GM12891 (cell line): ENCODE results near the gene AOC2.
"Not testable (repeated sequence)": the region's sequence is repeated elsewhere in the genome, so short reads cannot be mapped to it uniquely, and the experiment has no call there.

Experiments
- DNase-seq: peaks from one replicate; pipeline ENCODE4 v3.0.0; 2011; ENCODE audit warnings: low spot score; ENCODE audit not compliant: insufficient read length
- FAIRE-seq: peaks from 2 replicates; lab custom pipeline; 2011; peaks lifted over from hg19 to GRCh38; lab: Jason Lieb, UNC
- PAX5 ChIP-seq: IDR thresholded peaks from 2 replicates; pipeline ENCODE4 v1.6.1; 2011; ENCODE audit warnings: low read length, moderate library complexity, mild to moderate bottlenecking; ENCODE audit not compliant: insufficient read depth, severe bottlenecking
- POLR2A ChIP-seq: IDR thresholded peaks from 2 replicates; pipeline ENCODE4 v1.6.1; 2011; ENCODE audit warnings: low read depth, low read length, control low read depth
- POLR2AphosphoS5 ChIP-seq: IDR thresholded peaks from 2 replicates; pipeline ENCODE4 v1.6.1; 2011; ENCODE audit warnings: low read depth, low read length, control low read depth
- POU2F2 ChIP-seq: IDR thresholded peaks from 2 replicates; pipeline ENCODE4 v1.6.1; 2011; ENCODE audit warnings: low read depth, mild to moderate bottlenecking, control low read depth, low read length, moderate library complexity
- SPI1 ChIP-seq: IDR thresholded peaks from 2 replicates; pipeline ENCODE4 v1.6.1; 2011; ENCODE audit warnings: low read depth, low read length, control low read depth
- TAF1 ChIP-seq: IDR thresholded peaks from 2 replicates; pipeline ENCODE4 v1.6.1; 2011; ENCODE audit warnings: low read depth, low read length, control low read depth

AOC2 gene

GRCh38 chr17:42872251-42872965, 28.0 kb downstream of the AOC2 start:
- TF ChIP-seq POU2F2 (no peak), TAF1 (no peak), SPI1 (no peak), POLR2AphosphoS5 (no peak)
- FAIRE-seq (no peak), DNase-seq (no peak)

- no peak for TF ChIP-seq POLR2A
- no peak for TF ChIP-seq PAX5
- no peak for TF ChIP-seq SPI1
- TF ChIP-seq POU2F2: no peak
- no peak for TF ChIP-seq TAF1
- no peak for TF ChIP-seq POLR2AphosphoS5
- DNase-seq: no peak
- no peak for FAIRE-seq
Measured at GRCh38 chr17:42873315-42873714, 28.9 kb downstream of the AOC2 start.

- FAIRE-seq, DNase-seq: not testable (repeated sequence)
Measured at GRCh38 chr17:42873932-42874695, 29.7 kb downstream of the AOC2 start.

GRCh38 chr17:42877037-42877436, 32.7 kb downstream of the AOC2 start:
- FAIRE-seq (no peak), DNase-seq (no peak)
- TF ChIP-seq POLR2A (no peak), PAX5 (no peak), POU2F2 (no peak), TAF1 (no peak), POLR2AphosphoS5 (no peak), SPI1 (no peak)

GRCh38 chr17:42878123-42878880, 33.9 kb downstream of the AOC2 start:
- DNase-seq (no peak), FAIRE-seq (no peak)
- no peak for TF ChIP-seq SPI1
- no peak for TF ChIP-seq POLR2A
- no peak for TF ChIP-seq POLR2AphosphoS5
- TF ChIP-seq PAX5: no peak
- TF ChIP-seq TAF1: no peak
- no peak for TF ChIP-seq POU2F2

GRCh38 chr17:42878924-42879595, 34.7 kb downstream of the AOC2 start:
- no peak for FAIRE-seq
- TF ChIP-seq POLR2A (no peak), POLR2AphosphoS5 (no peak), SPI1 (no peak), POU2F2 (no peak), TAF1 (no peak), PAX5 (no peak)

GRCh38 chr17:42879596-42879985, 35.2 kb downstream of the AOC2 start:
- DNase-seq (no peak), FAIRE-seq (no peak)
- no peak for TF ChIP-seq POLR2A
- TF ChIP-seq PAX5: no peak
- TF ChIP-seq POLR2AphosphoS5: no peak
- no peak for TF ChIP-seq TAF1
- no peak for TF ChIP-seq SPI1
- no peak for TF ChIP-seq POU2F2

More at GRCh38 chr17:42878924-42879595, 34.7 kb downstream of the AOC2 start:
- no peak for DNase-seq

GRCh38 chr17:42880776-42881310, 36.5 kb downstream of the AOC2 start:
- FAIRE-seq (no peak), DNase-seq (no peak)
- TF ChIP-seq SPI1 (no peak), POLR2A (no peak), PAX5 (no peak), POU2F2 (no peak), TAF1 (no peak), POLR2AphosphoS5 (no peak)

GRCh38 chr17:42881706-42882105, 37.3 kb downstream of the AOC2 start:
- not testable (repeated sequence) for FAIRE-seq, DNase-seq

GRCh38 chr17:42882166-42882565, 37.8 kb downstream of the AOC2 start:
- FAIRE-seq (no peak), DNase-seq (no peak)
- no peak for TF ChIP-seq POU2F2
